Measurements from ENCODE around the gene PHTF2.
"Not testable (repeated sequence)": the region's sequence is repeated elsewhere in the genome, so short reads cannot be mapped to it uniquely, and the experiment has no call there.

GRCh38 chr7:77784426-77784825 is 14.1 kb upstream of the PHTF2 start:
- not testable (repeated sequence) for TF ChIP-seq CTCF (IDR thresholded peaks at IDR 0.05; ENCODE audit: extremely low read depth in 1 of 2, insufficient read depth in 1 of 2, low read depth in 1 of 2, low read length in 2 of 2); MYC (IDR thresholded peaks at IDR 0.05; ENCODE audit: low read depth, low read length); POLR2AphosphoS5 (IDR thresholded peaks at IDR 0.05; ENCODE audit: insufficient read depth, low read depth, low read length); EZH2 (IDR thresholded peaks at IDR 0.05; ENCODE audit: borderline replicate concordance, low read depth, low read length, severe bottlenecking); MAX (IDR thresholded peaks at IDR 0.05; ENCODE audit: insufficient read depth, insufficient read length); POLR2A (IDR thresholded peaks at IDR 0.05; ENCODE audit: low read depth, low read length)
